Vagina (tissue), 2 donors: Measurements from ENCODE around the gene CYP19A1.

Experiments
- CTCF ChIP-seq, 3 experiments: fragments of 450-650 bp in 2 of 3; fragments of 200-600 bp in 1 of 3; sonication (generic) in 1 of 3; IDR thresholded peaks; one replicate each; pipeline ENCODE4 v1.5.1; 2017 to 2019; ENCODE audit warnings: antibody characterized with exemption in 3 of 3, mild to moderate bottlenecking in 2 of 3, moderate library complexity in 2 of 3
- POLR2A ChIP-seq, 2 donors: fragments of 450-650 bp; IDR thresholded peaks; one replicate each; pipeline ENCODE4 v1.6.1; 2017; ENCODE audit warnings: antibody characterized with exemption in 2 of 2, mild to moderate bottlenecking in 2 of 2, moderate library complexity in 2 of 2

- no peak for TF ChIP-seq POLR2A (IDR thresholded peaks at IDR 0.05)
- TF ChIP-seq CTCF (IDR thresholded peaks at IDR 0.05), result no peak
Measured at GRCh38 chr15:51313074-51313393, 25.4 kb downstream of the CYP19A1 start.
